ENCODE measurements around the gene CSNK1A1. TPM values are rescaled to one million over a fixed set of nuclear protein-coding genes. Genes with fewer than 3 reads are reported as not detected.

The CSNK1A1 gene
- total RNA-seq: 100 to 1,000 TPM; 171 to 408 (median 217) TPM
- 10 to 100 TPM; 60.5 to 95.5 (median 74.8) TPM for polyA plus RNA-seq
- long read RNA-seq, donor 1, full-length matches to known transcripts: 9 of 15 reads
- long read RNA-seq, donor 1, partial matches to known transcripts: 6 of 15 reads
- long read RNA-seq, donor 1, other reads (novel, unspliced or antisense): 0 of 15 reads
- long read RNA-seq, donor 2, full-length matches to known transcripts: 23 of 53 reads
- long read RNA-seq, donor 2, partial matches to known transcripts: 30 of 53 reads
- long read RNA-seq, donor 2, other reads (novel, unspliced or antisense): 0 of 53 reads
- long read RNA-seq, donor 3, full-length matches to known transcripts: 10 of 21 reads
- long read RNA-seq, donor 3, partial matches to known transcripts: 11 of 21 reads
- long read RNA-seq, donor 3, other reads (novel, unspliced or antisense): 0 of 21 reads
- long read RNA-seq, donor 4, partial matches to known transcripts: 0 of 2 reads
- long read RNA-seq, donor 4, other reads (novel, unspliced or antisense): 0 of 2 reads
- long read RNA-seq, donor 5, full-length matches to known transcripts: 18 of 26 reads
- long read RNA-seq, donor 5, partial matches to known transcripts: 8 of 26 reads
- long read RNA-seq, donor 5, other reads (novel, unspliced or antisense): 0 of 26 reads
- long read RNA-seq, donor 6, full-length matches to known transcripts: 37 of 66 reads
- long read RNA-seq, donor 6, partial matches to known transcripts: 29 of 66 reads
- long read RNA-seq, donor 6, other reads (novel, unspliced or antisense): 0 of 66 reads
- long read RNA-seq, donor 7, full-length matches to known transcripts: 15 of 31 reads
- long read RNA-seq, donor 7, partial matches to known transcripts: 16 of 31 reads
- long read RNA-seq, donor 7, other reads (novel, unspliced or antisense): 0 of 31 reads
- long read RNA-seq, donor 8, full-length matches to known transcripts: 11 of 25 reads
- long read RNA-seq, donor 8, partial matches to known transcripts: 14 of 25 reads
- long read RNA-seq, donor 8, other reads (novel, unspliced or antisense): 0 of 25 reads
- long read RNA-seq, donor 9, full-length matches to known transcripts: 10 of 38 reads
- long read RNA-seq, donor 9, partial matches to known transcripts: 28 of 38 reads
- long read RNA-seq, donor 9, other reads (novel, unspliced or antisense): 0 of 38 reads
- long read RNA-seq, donor 10, full-length matches to known transcripts: 10 of 10 reads
- long read RNA-seq, donor 10, partial matches to known transcripts: 0 of 10 reads
- long read RNA-seq, donor 10, other reads (novel, unspliced or antisense): 0 of 10 reads

GRCh38 chr5:149551227-149552037 is at the start of gene CSNK1A1:
Gene CSNK1A1 (minus strand): TSS chr5:149551439. CDS start chr5:149550964, 475 bp downstream.
- H3K27me3 ChIP-seq: no peaks in the 10 kb centered on the region
- peak within 1 kb of the TSS; percentile 68 to 83 (median 80) for H3K4me3 ChIP-seq
- H3K36me3 ChIP-seq: peaks cover under 1 to 20% (median 12%) of the 10 kb centered on the region in 4 donors
- DNase-seq: peak; percentile 99 to 100
- TF ChIP-seq POLR2A (IDR thresholded peaks at IDR 0.05) (peak in 2 of 4 donors; percentile 76 to 81), EP300 (IDR thresholded peaks at IDR 0.05) (no peak), POLR2AphosphoS5 (IDR thresholded peaks at IDR 0.05) (peak; percentile 94 to 98 (median 97)), CTCF (IDR thresholded peaks at IDR 0.05) (peak in 5 of 7 experiments; percentile 73 to 94 (median 87))
- WGBS, 5 donors: 0 to 1% (median 0%) methylated on average over 19 to 67 of the region's 67 CpGs
- peak within 1 kb of the TSS; percentile 94 to 99 (median 98) for H3K27ac ChIP-seq
- H3K4me1 ChIP-seq: peaks cover 26 to 42% (median 33%) of the 10 kb centered on the region in 4 donors
- no peaks in the 10 kb centered on the region for H3K9me3 ChIP-seq
- intact Hi-C loops (cut with DNase I; ENCODE audit: low total_unique reads): loop anchor here (5.0 kb wide), 1 partner anchor 109 kb away; no protein-coding TSS in a partner anchor

- H3K4me3 ChIP-seq: no peak overlapping the region
- H3K9me3 ChIP-seq: no peaks in the 10 kb centered on the region
- peaks cover 24 to 68% (median 67%) of the 10 kb centered on the region in 4 donors for H3K36me3 ChIP-seq
- H3K4me1 ChIP-seq: peaks cover 16 to 45% (median 23%) of the 10 kb centered on the region in 4 donors
- intact Hi-C loops (cut with DNase I; ENCODE audit: low total_unique reads): no loop called here
- H3K27ac ChIP-seq: no peak overlapping the region
- H3K27me3 ChIP-seq: no peaks in the 10 kb centered on the region
- WGBS, 5 donors: 83 to 88% (median 84%) methylated on average over 3 of the region's 3 CpGs
- TF ChIP-seq EP300 (IDR thresholded peaks at IDR 0.05) (no peak), POLR2A (IDR thresholded peaks at IDR 0.05) (no peak), CTCF (IDR thresholded peaks at IDR 0.05) (no peak), POLR2AphosphoS5 (IDR thresholded peaks at IDR 0.05) (no peak)
- no peak for DNase-seq
Observed at GRCh38 chr5:149600932-149601331, 49.7 kb upstream of the CSNK1A1 start.

- Histone ChIP-seq H3K27me3 (no peaks in the 10 kb centered on the region), H3K27ac (no peak overlapping the region), H3K4me1 (peaks cover 9 to 41% (median 19%) of the 10 kb centered on the region in 4 donors), H3K36me3 (peaks cover 21 to 61% (median 59%) of the 10 kb centered on the region in 4 donors), H3K9me3 (no peaks in the 10 kb centered on the region), H3K4me3 (no peak overlapping the region)
- no peak for DNase-seq
- intact Hi-C loops (cut with DNase I; ENCODE audit: low total_unique reads): no loop called here
- 73 to 89% (median 81%) methylated on average over 4 of the region's 4 CpGs for WGBS, 5 donors
- TF ChIP-seq POLR2A (IDR thresholded peaks at IDR 0.05) (no peak), POLR2AphosphoS5 (IDR thresholded peaks at IDR 0.05) (no peak), EP300 (IDR thresholded peaks at IDR 0.05) (no peak), CTCF (IDR thresholded peaks at IDR 0.05) (no peak)
Observed at GRCh38 chr5:149599375-149599774, 48.1 kb upstream of the CSNK1A1 start.
